GM18520 (cell line): Measurements from ENCODE around the gene FBXL2.
"Not testable (repeated sequence)": the region's sequence is repeated elsewhere in the genome, so short reads cannot be mapped to it uniquely, and the experiment has no call there.

ENCODE experiments used
- ATAC-seq: cut with Tn5 transposase; IDR thresholded peaks from one replicate; pipeline ENCODE4 v1.9.1; 2021; ENCODE audit not compliant: unreplicated experiment

The FBXL2 gene

DNA sequence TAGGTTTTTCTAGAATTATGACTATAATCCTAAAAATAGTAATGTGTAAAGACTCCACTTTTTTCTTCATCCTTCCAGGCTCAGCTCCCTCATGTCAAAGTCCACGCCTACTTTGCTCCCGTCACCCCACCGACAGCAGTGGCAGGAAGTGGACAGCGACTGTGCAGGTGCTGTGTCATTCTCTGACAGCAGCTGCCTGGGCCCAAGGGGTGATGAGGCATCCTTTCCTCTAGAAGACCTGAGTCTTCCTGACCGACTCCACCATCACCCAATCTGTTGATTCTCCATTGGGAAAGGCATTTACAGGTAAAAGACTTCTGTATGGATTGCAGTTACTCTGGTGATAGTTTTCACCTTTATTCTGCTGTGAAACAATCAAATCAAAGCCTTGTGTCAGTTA, 108.2 kb downstream of the FBXL2 start:
- ATAC-seq, result no peak

DNA sequence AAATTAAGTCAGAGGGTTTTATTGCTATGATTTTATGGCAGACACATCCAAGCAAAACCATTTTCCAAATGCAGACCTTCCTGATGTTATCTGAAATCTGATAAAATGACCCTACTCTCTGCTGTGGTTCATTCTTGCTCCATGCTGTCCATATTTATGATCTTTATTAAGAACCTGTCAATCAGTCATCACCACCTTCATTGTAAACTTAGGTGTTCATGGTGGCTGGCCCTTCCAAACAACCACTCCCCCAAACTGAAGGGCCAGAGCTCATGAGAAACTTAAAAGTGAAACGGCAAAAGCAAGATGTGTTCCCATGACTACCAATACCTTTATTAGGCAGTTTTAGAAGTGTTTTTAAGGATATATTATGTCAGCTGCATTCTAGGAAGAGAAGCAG, 109.4 kb downstream of the FBXL2 start:
- no peak for ATAC-seq

DNA sequence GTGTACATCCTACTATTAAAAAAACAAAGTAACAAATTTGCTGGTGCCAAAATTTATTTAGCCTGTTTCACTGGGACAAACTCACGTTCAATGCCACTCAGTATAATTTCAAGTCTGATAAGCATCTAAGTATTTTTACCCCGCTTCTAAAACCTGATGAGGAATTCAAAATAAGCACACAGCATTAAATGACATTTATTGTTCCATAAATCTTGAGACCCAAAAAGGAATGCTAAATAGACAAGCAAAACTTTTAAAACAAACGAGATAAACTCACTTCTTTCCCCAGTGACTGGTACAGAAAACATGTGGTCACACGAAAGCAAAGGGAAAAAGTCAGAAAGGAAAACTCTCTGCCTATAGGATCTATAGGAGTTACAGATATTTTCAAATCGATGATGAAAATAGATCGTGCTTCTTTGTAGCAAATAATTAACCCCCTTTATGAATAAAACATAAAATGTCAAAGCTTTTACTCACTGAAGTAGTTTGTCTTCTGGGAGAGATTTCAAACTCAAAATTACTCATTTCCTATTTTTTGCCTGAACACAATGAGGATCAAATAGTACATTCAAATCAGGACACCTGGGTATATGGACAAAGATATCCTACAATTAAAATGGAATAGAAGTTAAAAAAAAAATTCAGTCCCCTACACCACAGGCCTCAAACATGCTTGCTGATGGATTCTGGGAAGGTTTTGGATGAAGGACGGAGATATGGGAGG, 111.3 kb downstream of the FBXL2 start:
- no peak for ATAC-seq

DNA sequence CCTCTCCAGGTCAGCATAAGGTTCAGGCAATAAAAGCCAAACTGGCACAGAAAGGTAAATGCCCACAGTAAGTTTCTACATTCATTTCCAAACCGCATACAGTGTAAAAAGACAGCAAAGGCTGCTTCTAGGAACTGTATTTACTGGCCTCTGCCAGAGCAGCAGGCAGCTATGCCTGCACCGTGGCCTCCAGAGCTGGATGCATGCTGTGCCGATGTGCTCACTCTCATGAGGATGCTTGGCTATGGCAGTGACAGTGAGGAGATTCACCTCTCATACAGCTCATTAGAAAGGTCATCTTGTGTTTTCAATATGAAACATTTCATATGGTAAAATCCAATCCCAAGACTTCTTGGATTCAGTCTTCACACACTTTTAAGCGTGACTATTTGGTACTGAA, 112.7 kb downstream of the FBXL2 start:
- ATAC-seq, result no peak

DNA sequence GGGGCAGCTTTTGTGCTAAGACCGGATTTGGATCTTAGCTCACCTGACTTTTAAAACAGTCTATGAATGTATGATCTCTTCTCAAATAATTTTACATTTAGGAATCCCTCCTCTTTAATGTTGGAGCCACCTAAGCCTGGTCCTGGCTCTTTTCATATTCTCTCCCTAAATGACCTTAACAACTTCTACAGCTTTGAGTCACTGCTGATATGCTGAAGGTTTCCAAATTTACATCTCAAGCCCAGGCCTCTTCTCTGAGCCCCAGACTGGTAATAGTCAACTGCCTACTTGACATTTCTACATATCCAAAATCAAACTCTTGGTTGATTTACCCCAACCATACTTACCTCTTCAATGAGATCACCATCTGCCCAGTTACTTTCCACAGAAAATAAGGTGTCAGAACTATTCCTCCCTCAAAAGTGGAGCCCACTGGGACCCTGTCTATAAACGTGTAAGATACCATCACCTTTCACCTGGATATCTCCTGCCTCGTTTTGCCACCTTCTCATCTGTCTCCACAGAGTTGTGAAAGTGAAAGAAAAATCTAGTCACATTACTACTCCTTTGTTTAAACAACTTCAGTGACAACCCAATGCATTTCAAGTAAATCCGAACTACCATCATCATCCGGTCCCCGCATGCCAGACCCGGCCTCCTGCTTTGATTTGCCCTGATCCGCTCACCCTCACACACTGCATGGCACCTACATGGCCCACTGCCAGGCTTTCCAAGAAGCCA, 114.2 kb downstream of the FBXL2 start:
- no peak for ATAC-seq

DNA sequence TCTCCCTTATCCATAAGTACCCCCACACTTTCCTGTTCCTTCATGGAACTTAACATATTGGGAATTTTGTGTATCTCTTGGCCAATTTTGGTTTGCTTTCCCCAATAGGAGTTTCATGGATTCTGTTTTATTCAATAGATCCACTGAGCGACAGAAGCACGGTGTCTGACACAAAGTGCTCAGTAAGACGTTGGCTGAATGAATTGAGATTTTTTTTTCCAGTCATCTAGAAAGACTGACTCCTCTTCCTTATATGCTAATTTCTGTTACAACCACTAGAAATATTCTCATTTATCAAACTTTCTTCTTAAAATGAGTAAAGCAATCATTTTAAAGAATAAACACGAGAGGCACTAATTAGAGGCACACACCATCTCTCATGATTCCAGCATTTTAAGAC, 114.9 kb downstream of the FBXL2 start:
- no peak for ATAC-seq

DNA sequence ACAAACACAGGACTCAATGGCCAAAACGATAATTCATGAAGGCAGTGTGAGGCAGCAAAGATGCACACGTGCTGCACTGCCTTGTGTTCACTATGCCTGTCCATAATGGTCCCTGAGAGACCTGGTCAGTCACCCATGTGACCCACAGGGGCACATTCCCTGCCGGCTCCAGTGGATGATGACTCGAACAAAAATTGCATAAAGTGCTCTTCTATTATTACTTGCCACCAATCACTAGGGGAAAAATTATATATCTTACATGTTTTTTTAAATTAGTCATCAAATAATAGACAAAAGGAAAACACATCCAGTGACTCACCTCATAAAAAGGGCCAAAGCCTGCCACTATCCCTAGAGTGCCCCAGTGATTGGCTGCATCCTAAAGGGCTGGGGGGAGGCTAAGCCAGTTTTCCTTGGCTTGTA, 115.5 kb downstream of the FBXL2 start:
- no peak for ATAC-seq

DNA sequence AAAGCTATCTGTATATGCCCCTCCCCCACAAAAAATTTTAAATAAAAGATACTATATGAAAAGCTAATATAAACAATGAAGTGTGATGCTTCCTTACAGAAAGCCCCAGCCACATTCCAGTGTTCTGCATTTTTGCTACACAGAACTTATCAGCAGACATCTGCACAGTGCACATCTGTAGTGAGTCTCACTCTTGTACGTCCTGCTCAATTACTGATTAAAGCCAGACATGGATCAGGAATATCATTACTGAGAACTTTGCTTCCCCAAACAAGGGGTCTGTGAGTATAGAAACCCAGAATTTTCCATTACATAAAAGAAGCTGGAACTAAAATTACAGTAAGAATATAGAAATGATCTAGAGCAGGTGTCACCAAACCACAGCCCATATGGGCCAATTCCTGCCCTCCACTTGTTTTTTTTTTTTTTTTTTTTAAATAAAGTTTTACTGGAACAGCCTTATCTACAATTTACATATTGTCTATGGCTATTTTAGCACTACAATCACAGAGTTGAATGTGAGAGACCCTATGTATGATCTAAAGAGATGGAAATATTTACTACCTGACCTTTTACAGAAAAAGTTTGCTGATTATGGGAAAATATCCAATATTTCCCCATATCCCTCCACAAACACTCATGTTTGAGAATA, 117.3 kb downstream of the FBXL2 start:
- no peak for ATAC-seq

DNA sequence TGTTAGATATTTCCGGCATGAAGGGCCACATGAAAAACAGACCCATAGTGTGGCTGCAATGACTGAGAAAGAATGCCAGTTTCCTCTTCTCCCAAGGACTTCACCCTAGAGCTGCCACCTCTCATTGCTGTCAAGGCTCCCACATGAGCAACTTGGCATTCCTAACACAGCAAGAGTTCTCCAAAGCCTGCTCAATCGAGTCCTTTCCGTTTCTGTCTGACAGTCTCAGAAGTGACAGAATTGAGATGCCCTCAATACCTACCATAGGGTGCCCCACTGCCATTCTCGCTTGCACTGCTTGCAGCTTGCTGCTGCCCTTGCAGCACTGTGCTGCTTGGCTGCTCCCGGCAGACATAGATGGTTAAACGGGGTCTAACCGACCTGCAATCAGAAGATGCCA, 118.7 kb downstream of the FBXL2 start:
- no peak for ATAC-seq

DNA sequence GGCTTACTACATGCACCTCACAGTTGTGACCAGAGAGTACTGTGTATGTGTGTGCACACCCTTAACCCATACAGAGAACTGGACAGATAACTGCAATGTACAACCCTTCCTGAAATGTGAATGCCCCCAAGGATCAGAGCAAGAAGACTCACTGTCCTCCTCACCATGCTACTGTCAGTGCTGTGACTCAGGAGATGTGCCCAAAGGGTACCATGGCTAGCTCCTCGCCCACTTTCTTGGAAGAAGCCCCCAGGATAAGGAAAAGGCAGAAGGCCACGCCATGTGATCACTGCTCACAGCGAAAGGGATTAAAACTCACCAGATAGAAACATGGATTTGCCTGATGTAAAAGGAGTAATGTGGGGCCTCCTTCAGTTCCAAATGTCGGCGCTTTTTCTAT, 121.2 kb downstream of the FBXL2 start:
- ATAC-seq, result no peak

DNA sequence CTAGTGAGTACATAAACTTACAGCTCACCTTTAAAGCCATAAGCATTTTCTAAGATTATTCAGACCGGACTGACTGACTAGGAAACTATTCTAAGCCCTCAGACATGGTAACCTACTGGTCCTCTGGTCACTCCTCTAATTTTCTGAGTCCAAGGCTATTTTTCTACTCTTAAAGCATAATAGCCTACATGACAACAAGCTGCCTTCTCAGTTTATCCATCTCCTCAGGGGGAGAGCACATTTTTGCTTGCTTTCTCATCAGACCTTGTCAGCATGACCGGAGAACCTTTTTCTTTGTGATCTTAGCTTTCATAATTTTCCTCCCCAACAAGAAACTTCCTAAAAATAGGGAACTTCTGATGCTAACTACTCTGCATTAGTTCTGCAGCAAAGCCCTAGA, 124.5 kb downstream of the FBXL2 start:
- no peak for ATAC-seq

DNA sequence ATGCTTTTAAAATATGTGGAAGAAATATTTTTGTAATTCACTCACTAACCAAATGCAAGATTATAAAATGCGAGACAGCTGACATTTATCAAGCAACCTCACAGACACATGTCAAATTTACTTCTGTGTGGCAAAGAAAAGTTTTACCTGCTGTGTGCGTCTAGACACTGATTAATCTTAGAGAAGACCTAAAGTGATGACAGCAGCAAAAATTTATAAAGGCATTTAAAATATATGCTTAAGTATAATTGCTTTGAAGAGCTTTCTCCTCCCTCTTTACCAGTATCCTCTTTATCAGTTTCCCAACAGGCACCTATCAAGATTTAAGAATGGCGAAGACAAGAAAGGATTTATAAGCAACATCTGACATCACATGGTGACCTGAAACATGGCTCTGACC, 125.7 kb downstream of the FBXL2 start:
- no peak for ATAC-seq

DNA sequence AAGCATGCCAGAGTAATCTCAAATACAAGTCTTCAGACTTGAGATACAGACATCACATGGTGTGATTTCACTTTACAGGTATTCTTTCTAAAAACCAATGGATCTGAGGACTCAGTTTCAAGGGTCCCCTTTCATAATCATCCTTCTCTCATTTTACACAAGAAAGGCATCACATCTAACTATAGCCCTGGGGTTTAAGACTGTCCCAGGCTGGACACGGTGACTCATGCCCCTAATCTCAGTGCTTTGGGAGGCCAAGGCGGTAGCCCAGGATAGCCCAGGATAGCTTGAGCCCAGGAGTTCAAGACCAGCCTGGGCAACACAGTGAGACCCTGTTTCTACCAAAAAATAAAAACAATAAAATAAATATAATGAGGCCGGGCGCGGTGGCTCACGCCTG, 126.5 kb downstream of the FBXL2 start:
- ATAC-seq, result no peak

DNA sequence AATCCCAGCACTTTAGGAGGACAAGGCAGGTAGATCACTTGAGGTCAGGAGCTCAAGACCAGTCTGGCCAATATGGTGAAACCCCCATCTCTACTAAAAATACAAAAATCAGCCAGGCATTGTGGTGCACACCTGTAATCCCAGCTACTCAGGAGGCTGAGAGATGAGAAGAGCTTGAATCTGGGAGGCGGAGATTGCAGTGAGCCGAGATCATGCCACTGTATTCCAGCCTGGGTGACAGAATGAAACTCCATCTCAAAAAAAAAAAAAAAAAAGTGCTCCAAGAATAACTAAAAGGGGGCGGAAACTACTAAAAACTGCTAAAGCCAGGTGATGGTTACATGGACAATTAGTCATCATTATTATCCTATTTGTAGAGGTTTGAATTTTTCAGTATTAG, 133.6 kb downstream of the FBXL2 start:
- not testable (repeated sequence) for ATAC-seq

DNA sequence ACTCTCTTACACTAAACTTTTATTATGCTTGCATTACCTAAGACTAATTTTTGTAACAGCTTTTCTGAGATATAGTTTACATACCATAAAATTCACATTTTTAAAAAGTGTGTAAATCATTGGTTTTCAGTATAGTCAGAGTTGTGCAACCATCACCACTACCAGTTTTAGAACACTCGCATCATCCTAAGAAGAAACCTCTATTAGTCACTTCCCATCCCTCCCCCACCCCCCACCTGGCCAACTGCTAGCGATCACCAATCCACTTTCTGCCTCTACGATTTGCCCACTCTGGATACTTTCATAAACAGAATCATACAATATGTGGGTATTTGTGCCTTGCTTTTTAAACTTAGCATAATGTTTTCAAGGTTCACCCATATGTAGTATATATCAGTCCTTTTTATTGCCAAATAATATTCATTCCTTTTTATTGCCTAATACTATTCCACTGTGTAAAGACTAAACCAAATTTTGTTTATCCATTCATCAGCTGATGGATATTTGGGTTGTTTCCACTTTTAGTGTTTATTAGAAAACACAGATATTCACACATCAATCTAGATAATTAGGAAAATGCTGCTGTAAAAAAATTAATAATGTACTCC, 139.9 kb downstream of the FBXL2 start:
- no peak for ATAC-seq

DNA sequence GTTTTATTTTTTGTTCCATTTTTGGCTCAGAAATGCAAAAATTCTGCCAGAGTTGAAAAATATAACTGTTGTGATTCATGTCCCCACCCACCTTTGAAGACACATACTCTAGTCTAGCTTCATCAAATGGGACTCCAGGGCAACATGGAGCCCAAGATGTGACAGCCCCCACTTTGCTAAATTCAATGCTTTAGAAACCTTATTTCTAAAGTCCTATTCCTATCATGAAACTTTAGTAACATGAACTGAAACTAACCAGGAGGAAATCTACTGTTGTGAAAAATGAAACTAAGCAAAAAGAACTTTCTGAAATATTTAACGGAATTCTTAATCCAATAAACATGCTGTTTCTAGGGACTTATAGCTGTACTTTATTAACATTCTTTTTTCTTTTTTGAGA, 142.7 kb downstream of the FBXL2 start:
- ATAC-seq, result no peak

DNA sequence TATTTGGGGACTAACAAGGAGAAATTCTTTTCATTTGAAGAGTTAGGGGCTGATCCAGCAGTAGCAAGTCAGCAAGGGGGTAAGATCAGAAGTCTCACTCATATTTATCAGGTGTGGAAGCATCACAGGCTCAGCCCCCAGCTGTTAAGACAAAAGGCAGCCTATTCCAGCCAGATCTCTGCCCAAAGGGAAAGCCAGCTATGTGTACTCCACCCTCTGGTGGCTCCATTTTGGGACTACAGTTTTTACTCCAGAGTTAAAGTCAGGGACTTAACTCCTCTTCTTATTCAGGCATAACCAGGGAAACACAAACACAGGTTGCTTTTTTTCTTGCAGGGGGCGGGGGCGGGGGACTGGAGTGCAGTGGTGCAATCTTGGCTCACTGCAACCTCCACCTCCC, 143.7 kb downstream of the FBXL2 start:
- ATAC-seq, result no peak

DNA sequence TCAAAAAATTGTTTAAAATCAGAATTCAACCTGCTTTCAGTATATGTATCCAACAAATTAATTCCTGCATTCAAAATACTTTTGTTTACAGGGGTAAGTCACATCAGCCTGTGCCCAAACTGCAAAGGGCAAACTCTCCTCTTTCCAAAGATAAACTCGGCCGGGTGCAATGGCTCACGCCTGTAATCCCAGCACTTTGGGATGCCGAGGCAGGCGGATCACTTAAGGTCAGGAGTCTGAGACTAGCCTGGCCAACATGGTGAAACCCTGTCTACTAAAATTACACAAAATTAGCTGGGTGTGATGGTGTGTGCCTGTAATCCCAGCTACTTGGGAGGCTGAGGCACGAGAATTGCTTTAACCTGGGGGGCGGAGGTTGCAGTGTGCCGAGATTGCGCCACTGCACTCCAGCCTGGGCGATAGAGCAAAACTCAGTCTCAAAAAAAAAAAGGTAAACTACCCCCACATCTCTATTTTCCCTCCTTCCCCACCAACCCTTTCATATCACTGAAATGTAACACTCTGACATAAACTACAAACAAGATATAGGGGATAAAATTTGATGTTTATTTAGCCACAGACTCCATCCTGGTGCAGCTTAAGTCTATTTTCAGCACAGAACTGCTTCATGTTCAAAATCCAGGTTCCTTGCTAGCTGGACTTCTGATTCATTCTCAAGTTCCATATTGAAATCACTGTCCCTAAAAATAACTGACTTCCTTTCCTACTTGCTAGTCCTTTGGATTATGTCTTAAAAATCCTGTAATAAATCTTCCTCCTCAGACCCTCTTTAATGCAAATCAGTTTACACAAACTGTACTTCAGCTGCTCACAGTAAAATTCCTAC, 147.6 kb downstream of the FBXL2 start:
- no peak for ATAC-seq

DNA sequence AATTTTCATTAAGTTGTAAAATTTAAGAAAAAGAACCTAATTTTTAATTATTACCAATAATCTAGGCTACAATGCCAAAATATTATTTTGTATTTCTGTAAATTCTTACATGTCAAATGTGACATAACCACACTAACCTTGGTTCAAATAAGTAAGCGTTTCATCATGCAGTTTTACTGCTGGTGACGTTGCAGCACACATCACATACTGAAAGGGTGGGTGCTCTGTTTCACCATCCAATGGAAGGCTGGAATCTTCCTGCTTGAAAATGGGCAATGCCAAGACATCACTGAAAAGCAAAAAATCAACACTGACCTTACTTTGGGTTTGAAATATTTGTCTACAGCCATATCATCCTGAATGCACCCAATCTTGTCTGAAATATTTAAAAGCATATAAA, 148.2 kb downstream of the FBXL2 start:
- ATAC-seq, result no peak

DNA sequence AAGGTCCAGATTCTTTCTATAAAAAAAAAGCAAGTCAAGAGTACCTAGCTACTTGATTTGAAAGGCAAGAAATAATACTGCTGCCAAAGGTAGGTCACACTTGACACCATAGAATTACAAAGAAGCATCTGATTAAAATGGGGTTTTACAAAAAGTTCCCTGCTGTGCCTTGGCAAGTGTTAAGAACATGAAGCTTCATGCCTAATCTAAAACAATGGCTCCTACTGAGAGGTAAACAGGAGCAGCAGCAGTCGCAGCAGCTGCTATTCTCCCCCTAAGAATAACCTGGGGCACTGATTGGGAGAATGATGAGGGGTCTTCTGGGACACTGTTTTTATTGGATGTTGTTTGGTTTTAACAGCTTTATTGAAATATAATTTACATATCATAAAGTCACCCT, 148.8 kb downstream of the FBXL2 start:
- ATAC-seq, result no peak
